IMR-90 (cell line): Measurements from ENCODE around the gene OR2W1. TPM values are rescaled to one million over a fixed set of nuclear protein-coding genes. Genes with fewer than 3 reads are reported as not detected.

Experiments
- ATAC-seq: fragments of 200-7000 bp; cut with Tn5 transposase; 2 replicates; pipeline ENCODE4 v1.9.1; 2020; ENCODE audit warnings: low read depth, mild to moderate bottlenecking, moderate library complexity
- BruUV-seq: library from RNA; stranded (reverse); fragments of 400-500 nt; replicated peaks from 2 replicates; lab custom pipeline; 2021; lab: Mats Ljungman, UMichigan
- CTCF ChIA-PET: fragments of 300-600 bp; formaldehyde crosslinking; extraction: SDS; loops from one replicate; lab custom pipeline; 2021; ENCODE audit warnings: antibody characterized with exemption; lab: Yijun Ruan, JAX
- POLR2A ChIA-PET: fragments of 300-600 bp; sonication (Branson Sonifier 250); formaldehyde crosslinking; loops from one replicate; lab custom pipeline; 2022; ENCODE audit warnings: antibody characterized with exemption; ENCODE audit not compliant: unreplicated experiment; lab: Charles Lee
- DNase-seq: peaks from one replicate; pipeline ENCODE4 v3.0.0; 2013
- H2AFZ ChIP-seq: replicated peaks from 2 replicates; pipeline ENCODE3; 2013; ENCODE audit warnings: low read length, mild to moderate bottlenecking; ENCODE audit not compliant: poor library complexity
- H2AK5ac ChIP-seq: 2 replicates; pipeline ENCODE4 v1.6.1; 2013; ENCODE audit warnings: low read depth, low read length, inconsistent platforms
- H2AK9ac ChIP-seq: replicated peaks from 2 replicates; pipeline ENCODE3; 2013; ENCODE audit warnings: mild to moderate bottlenecking, low read depth, low read length, moderate library complexity; ENCODE audit not compliant: poor library complexity
- H2BK120ac ChIP-seq: 2 replicates; pipeline ENCODE4 v1.6.1; 2013; ENCODE audit warnings: low read depth, low read length, inconsistent platforms
- H2BK15ac ChIP-seq: 3 replicates; pipeline ENCODE4 v1.6.1; 2013; ENCODE audit warnings: low read depth, low read length, inconsistent platforms
- H2BK20ac ChIP-seq: 2 replicates; pipeline ENCODE4 v1.6.1; 2013; ENCODE audit warnings: low read depth, mild to moderate bottlenecking, inconsistent platforms, low read length, moderate library complexity
- H2BK5ac ChIP-seq: 2 replicates; pipeline ENCODE4 v1.6.1; 2013; ENCODE audit warnings: mild to moderate bottlenecking, low read depth, low read length, inconsistent platforms; ENCODE audit not compliant: poor library complexity, severe bottlenecking
- H3K14ac ChIP-seq: replicated peaks from 2 replicates; pipeline ENCODE4 v1.6.1; 2013; ENCODE audit warnings: low read depth, low read length, inconsistent platforms
- H3K18ac ChIP-seq: 2 replicates; pipeline ENCODE4 v1.6.1; 2013; ENCODE audit warnings: low read depth, low read length, control low read depth
- H3K23ac ChIP-seq: 2 replicates; pipeline ENCODE4 v1.6.1; 2013; ENCODE audit warnings: low read depth, low read length, inconsistent platforms
- H3K27ac ChIP-seq: 2 replicates; pipeline ENCODE4 v1.5.1; 2013; ENCODE audit warnings: mild to moderate bottlenecking, control low read depth, low read length; ENCODE audit not compliant: insufficient read depth
- H3K27me3 ChIP-seq: 2 replicates; pipeline ENCODE4 v1.6.1; 2013; ENCODE audit warnings: low read length; ENCODE audit not compliant: control insufficient read depth, insufficient read depth
- H3K36me3 ChIP-seq: 2 replicates; pipeline ENCODE4 v1.6.1; 2013; ENCODE audit warnings: low read length, mixed read lengths; ENCODE audit not compliant: control insufficient read depth, insufficient read depth
- H3K4ac ChIP-seq: 2 replicates; pipeline ENCODE4 v1.6.1; 2013; ENCODE audit warnings: low read depth, low read length, inconsistent platforms
- H3K4me1 ChIP-seq: 2 replicates; pipeline ENCODE4 v1.6.1; 2013; ENCODE audit warnings: low read length, mixed read lengths; ENCODE audit not compliant: control insufficient read depth, insufficient read depth
- H3K4me2 ChIP-seq: 2 replicates; pipeline ENCODE4 v1.6.1; 2013; ENCODE audit warnings: low read depth, mild to moderate bottlenecking, control low read depth, low read length, moderate library complexity
- H3K4me3 ChIP-seq: 2 replicates; pipeline ENCODE4 v1.5.1; 2013; ENCODE audit warnings: low read depth, mild to moderate bottlenecking, control low read depth, low read length, moderate library complexity; ENCODE audit not compliant: insufficient read depth
- H3K56ac ChIP-seq: 2 replicates; pipeline ENCODE4 v1.6.1; 2013; ENCODE audit warnings: low read length, inconsistent platforms; ENCODE audit not compliant: insufficient read depth; ENCODE audit errors: extremely low read depth
- H3K79me1 ChIP-seq, 2 experiments: 2 replicates each; pipeline ENCODE4 v1.6.1; 2013; ENCODE audit warnings: low read length in 2 of 2, inconsistent platforms in 1 of 2, low read depth in 1 of 2
- H3K9ac ChIP-seq: 2 replicates; pipeline ENCODE4 v1.6.1; 2013; ENCODE audit warnings: low read depth, low read length, control low read depth
- H3K9me1 ChIP-seq: 2 replicates; pipeline ENCODE4 v1.6.1; 2013; ENCODE audit warnings: low read length, inconsistent platforms; ENCODE audit not compliant: insufficient read depth
- H3K9me3 ChIP-seq: 2 replicates; pipeline ENCODE4 v1.6.1; 2013; ENCODE audit warnings: low read length; ENCODE audit not compliant: control insufficient read depth, insufficient read depth
- H4K20me1 ChIP-seq: 2 replicates; pipeline ENCODE4 v1.6.1; 2013; ENCODE audit warnings: low read length, inconsistent platforms; ENCODE audit not compliant: insufficient read depth
- H4K5ac ChIP-seq: 2 replicates; pipeline ENCODE4 v1.6.1; 2013; ENCODE audit warnings: mild to moderate bottlenecking, low read depth, low read length, control low read depth
- H4K8ac ChIP-seq, 2 experiments: 2 replicates each; pipeline ENCODE4 v1.6.1; 2013; ENCODE audit warnings: low read depth in 2 of 2, low read length in 2 of 2, control low read depth in 1 of 2, inconsistent platforms in 1 of 2
- H4K91ac ChIP-seq: 2 replicates; pipeline ENCODE4 v1.6.1; 2013; ENCODE audit warnings: low read depth, low read length, inconsistent platforms; ENCODE audit not compliant: insufficient read depth
- CEBPB ChIP-seq: IDR thresholded peaks from 2 replicates; pipeline ENCODE4 v1.6.1; 2012; ENCODE audit warnings: low read depth, low read length, improper control_type of control experiment
- RCOR1 ChIP-seq: IDR thresholded peaks from 2 replicates; pipeline ENCODE4 v1.6.1; 2012; ENCODE audit warnings: mild to moderate bottlenecking, low read length, improper control_type of control experiment; ENCODE audit not compliant: insufficient replicate concordance
- WGBS, 2 experiments: methylation state at CpG; one replicate each; pipeline versions ENCODE4 v1.1.5 to v1.1.7; 2013; ENCODE audit warnings: missing lambda C conversion rate in 2 of 2; ENCODE audit not compliant: insufficient read length in 1 of 2; ENCODE audit errors: extremely low coverage in 2 of 2; 5-methylcytosine and 5-hydroxymethylcytosine counted together
- dilution Hi-C: fragments of 300-500 bp; cut with HindIII; formaldehyde crosslinking; loops from one replicate; pipeline ENCODE4 v1.14.3; 2018; ENCODE audit warnings: low sequenced_read_pairs; ENCODE audit not compliant: unreplicated experiment
- in situ Hi-C: fragments of 300-500 bp; cut with MboI; formaldehyde crosslinking; loops from 3 replicates; pipeline ENCODE4 v1.14.3; 2019; ENCODE audit warnings: low sequenced_read_pairs, inconsistent platforms, mixed read lengths
- intact Hi-C: fragments of 100-400 bp; cut with micrococcal nuclease; formaldehyde crosslinking; loops from 2 replicates; pipeline ENCODE4 v1.10.0; 2022
- polyA plus RNA-seq, 3 experiments: library from polyadenylated mRNA; depleted of rRNA; stranded (reverse); fragments of >200 nt; gene quantifications; 2 replicates each; pipeline ENCODE4 v1.2.3, GENCODE V29; 2012; ENCODE audit warnings: low replicate concordance in 1 of 3
- total RNA-seq: library from RNA; depleted of rRNA; stranded (reverse); fragments of >200 nt; gene quantifications from 2 replicates; pipeline ENCODE4 v1.2.3, GENCODE V29; 2012

OR2W1 gene
- total and polyA plus RNA-seq, 2 of the 4 experiments (the other 2 are of a cell fraction) = not detected

GRCh38 chr6:29017428-29017802 lies 27.6 kb downstream of the OR2W1 start:
- Histone ChIP-seq H3K14ac (no peak overlapping the region), H4K20me1 (no peaks in the 10 kb centered on the region), H2BK5ac (no peak overlapping the region), H3K36me3 (no peaks in the 10 kb centered on the region), H2BK20ac (no peak overlapping the region), H3K4me3 (no peak overlapping the region), H3K4me2 (no peak overlapping the region), H3K27ac (no peak overlapping the region), H3K4ac (no peak overlapping the region), H3K4me1 (no peaks in the 10 kb centered on the region), H3K79me1 (no peaks in the 10 kb centered on the region), H3K18ac (no peak overlapping the region), H3K9me1 (no peaks in the 10 kb centered on the region), H3K23ac (no peak overlapping the region), H2BK15ac (no peak overlapping the region), H3K56ac (no peak overlapping the region), H2AK5ac (no peak overlapping the region), H3K9me3 (no peaks in the 10 kb centered on the region), H2AK9ac (no peak overlapping the region), H3K9ac (no peak overlapping the region), H2AFZ (no peak overlapping the region), H3K27me3 (peaks cover 10% of the 10 kb centered on the region), H4K8ac (no peak overlapping the region), H2BK120ac (no peak overlapping the region), H4K91ac (no peak overlapping the region), H4K5ac (no peak overlapping the region)
- POLR2A ChIA-PET = no interaction called here
- BruUV-seq = no TSS peak
- CTCF ChIA-PET = interaction anchor here (0.7 kb wide), 1 partner anchor 64 kb away, joined by 3 read pairs; no protein-coding TSS in a partner anchor
- TF ChIP-seq RCOR1 = no peak
- no peak for TF ChIP-seq CEBPB
- intact Hi-C loops (loop anchor here (1.0 to 10.0 kb wide), 5 partner anchors 65 to 572 kb away; no protein-coding TSS in a partner anchor), in situ Hi-C loops (loop anchor here (5.0 kb wide), 1 partner anchor 180 kb away; no protein-coding TSS in a partner anchor), dilution Hi-C loops (no loop called here)
- WGBS, 2 experiments = no CpG with 5 or more reads among the region's 3 CpGs
- no peak for ATAC-seq
- DNase-seq = no peak
